GM18867 (cell line): ENCODE results near the gene TBCEL.
A peak's percentile ranks its signal among the peaks of the same experiment; 100 is the strongest.

ENCODE experiments used
- ATAC-seq: cut with Tn5 transposase; IDR thresholded peaks from one replicate; pipeline ENCODE4 v1.9.1; 2021; ENCODE audit warnings: mild to moderate bottlenecking, moderate library complexity; ENCODE audit not compliant: unreplicated experiment

The TBCEL gene

DNA sequence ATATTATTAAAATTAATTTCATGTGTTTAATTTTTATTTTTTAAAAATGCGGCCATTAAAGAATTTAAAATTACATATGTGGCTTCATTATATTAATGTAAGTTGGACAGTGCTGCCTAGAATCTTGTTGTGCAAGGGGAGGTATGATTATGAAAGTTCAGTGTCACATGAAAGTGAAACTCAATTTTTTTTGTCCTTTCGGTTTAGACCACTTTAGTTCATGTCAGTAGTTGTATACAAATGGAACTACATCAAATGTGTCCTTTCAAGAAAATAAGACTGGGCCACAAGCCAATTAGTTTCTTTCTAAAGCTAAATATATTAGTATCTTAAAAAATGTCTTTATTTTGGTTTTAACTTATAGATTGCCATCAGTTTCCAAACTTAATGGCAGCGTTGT is 35.7 kb downstream of the TBCEL start:
- ATAC-seq, result peak; percentile 99

DNA sequence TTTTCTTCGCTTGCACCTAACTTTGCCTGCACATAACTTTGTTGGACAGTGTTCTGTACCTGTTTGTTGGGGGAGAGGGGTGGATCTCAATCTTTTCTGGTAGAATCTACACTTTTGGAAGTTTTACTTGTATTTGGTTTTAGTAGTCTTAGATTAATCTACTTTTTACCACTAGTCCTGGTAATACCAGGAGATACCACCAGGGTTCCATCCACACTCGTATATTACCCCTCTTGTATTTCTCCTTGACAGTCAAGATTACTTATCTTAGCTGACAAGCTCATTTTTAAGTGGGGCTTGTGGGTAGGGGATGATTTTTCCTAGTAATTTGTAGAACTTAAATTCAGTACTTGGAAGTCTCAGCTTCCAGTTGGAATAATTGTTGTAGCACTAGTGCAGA is 39.8 kb downstream of the TBCEL start:
- no peak for ATAC-seq

- ATAC-seq, result no peak
Observed at GRCh38 chr11:121066623-121067022, 42.7 kb downstream of the TBCEL start.

- ATAC-seq, result no peak
Observed at GRCh38 chr11:121067026-121067425, 43.1 kb downstream of the TBCEL start.

- no peak for ATAC-seq
Observed at GRCh38 chr11:121067453-121067852, 43.6 kb downstream of the TBCEL start.

- no peak for ATAC-seq
Observed at GRCh38 chr11:121067962-121068647, 44.2 kb downstream of the TBCEL start.

- ATAC-seq, result no peak
Observed at GRCh38 chr11:121068787-121069186, 44.9 kb downstream of the TBCEL start.

DNA sequence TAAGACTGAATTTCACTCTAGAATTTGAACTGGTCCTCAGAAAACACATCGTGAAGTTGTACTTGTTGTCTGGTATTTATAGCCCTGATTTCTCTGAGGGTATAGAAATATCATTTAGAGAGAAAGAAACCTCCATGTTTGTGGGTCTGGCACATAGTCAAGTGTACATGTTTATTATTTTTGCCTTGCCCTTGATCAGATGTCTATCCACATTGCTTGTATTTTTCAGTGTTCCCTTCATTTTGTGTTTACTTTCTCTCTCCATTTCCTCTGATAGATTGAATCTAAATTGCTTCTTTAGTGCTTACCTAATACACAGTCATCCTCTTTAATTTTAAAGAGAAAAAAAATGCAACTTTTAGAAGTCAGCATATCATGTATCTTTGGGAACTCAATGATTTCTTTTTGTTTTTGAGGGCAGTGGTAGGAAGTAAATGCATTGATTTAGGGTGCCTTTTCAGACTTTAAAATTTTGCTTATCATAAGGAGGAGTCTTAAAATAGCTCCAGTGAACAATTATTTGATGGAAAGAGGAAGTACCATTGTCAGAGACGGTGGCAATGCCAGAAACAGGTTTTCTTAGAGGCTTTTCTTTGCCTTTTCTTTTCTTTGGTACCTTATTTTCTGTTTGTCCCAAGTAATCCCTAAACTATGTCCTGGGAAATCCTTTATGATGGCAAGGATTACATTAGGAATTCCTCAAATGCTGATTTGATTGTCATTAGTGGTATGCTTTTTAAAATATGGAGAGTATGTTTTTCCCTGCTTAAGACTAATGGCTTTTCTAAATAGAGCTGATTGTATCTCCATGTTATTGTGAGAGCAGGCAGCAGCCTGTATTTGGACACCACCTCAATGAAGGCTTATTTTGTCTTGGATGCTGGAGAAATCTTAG is 47.3 kb downstream of the TBCEL start:
- no peak for ATAC-seq

DNA sequence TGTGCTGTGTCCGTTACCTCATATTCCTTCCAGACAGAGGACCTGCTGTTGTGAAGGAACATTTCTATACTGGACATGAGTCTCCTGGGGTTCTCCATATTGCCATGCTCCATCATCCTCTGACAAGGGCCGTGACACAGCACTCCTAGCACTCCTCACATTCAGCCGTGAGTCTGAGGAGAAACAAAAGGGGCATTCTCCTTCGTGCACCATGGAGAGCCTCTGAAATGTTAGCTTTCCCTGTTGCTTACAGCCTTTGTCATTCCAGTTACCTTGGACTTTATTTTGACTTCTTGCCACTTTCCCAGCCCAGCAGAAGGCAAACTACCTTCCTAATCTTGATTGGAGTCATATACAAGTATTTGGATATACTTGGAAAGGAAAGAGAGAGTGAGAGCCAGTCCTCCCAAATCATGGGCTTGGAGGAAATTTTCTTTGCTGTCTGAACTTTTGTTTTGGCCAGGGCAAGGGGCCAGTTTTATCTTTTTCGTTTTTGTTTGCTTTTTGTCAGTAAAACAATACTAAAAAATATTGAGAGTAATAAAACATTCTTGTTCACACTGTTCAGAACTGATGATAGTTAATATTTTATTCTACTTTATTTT is 48.0 kb downstream of the TBCEL start:
- ATAC-seq, result no peak

GRCh38 chr11:121081321-121081720 is 57.4 kb downstream of the TBCEL start:
- no peak for ATAC-seq

DNA sequence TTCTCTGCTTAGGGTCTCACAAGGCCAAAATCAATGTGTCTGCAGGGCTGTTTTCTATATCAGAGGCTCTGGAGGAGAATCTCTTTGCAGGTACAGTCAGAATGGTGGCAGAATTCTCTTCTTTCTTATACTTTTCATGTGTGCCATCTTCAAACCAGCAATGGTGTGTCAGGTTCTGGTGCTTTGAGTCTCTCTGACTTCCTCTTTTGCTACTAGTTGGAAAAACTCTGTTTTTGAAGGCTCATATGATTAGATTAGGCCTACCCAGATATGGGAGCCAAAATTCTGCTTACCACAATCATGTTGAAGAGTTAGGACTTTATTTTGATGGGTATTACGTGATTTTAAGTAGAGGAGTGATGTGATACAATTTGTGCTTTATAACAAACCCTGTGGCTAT is 58.3 kb downstream of the TBCEL start:
- ATAC-seq, result no peak

- ATAC-seq, result no peak
Observed at GRCh38 chr11:121082670-121083069, 58.8 kb downstream of the TBCEL start.

GRCh38 chr11:121086866-121087265 is 63.0 kb downstream of the TBCEL start:
- no peak for ATAC-seq

- ATAC-seq, result no peak
Observed at GRCh38 chr11:121089566-121089965, 65.7 kb downstream of the TBCEL start.

DNA sequence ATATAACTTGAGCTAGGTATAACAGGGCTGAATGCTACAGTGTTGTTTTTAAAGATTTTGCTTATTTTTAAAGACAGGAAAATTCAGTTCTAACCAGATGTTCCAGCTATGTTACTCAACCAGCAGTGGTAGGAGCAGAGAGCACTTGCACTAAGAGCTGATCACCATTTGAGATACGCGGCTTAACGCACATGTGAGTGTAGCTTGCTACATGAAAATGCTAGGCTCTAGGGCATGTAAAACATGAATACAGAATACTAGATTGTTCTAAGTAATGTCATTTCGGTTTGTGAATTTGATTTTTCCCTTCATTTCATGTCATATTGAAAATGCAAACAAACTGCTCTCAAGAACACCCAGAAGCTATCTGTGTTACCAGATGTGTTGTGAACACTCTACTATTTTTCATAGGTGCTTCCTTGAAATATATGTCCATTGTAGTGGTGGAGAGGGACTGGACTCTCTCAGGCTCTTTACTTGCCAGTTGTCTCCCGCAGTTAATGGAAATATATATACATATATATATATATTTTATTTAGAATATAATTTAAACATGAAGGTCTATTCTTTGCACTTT is 66.3 kb downstream of the TBCEL start:
- no peak for ATAC-seq

DNA sequence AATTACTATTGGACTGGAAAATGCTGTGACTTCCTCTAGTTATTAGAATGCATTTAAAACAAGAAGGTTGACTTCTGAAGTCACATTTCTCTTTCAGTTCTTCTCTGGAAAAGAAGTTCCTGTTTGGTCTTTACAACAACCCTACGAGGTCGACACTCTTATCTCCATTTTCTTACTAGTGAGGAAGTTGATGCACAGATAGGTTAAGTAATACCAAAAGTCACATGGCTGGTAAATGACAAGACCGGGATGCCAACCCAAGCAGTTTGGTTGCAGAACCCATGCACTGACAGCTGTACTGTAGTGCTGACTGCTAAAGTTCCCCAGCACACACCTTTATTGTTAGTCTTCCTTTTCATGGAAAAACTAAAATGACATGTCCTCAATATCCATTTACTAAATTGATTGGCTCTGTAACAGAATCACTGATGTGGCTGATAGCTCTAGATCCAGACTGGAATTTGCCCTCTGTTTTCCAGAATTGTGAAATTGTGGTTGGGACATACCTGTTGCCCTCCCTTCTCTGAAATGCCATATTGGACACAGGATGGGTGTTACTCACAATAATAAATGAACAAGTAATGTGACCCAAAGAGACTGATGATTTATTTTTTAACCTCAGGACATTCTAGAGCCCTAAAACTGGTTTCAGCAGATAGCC is 67.7 kb downstream of the TBCEL start:
- no peak for ATAC-seq

DNA sequence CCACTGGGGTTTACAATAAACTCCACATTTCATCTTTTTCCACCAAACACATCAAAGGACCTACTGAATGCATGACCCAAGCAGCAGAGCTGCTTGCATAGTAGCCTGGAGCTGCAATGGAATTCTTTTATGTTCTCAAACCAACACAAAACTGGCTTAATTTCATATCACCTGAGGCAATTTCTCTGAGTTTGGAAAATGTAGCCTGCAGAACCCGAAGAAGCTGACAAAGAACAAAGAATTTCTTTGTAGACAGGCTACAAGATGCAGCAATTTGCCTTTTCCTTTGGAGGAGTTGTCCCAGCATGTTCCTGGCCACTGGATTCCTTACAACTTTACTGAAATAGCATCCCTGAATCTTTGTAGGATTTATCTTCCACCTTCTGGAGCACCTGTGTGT is 71.7 kb downstream of the TBCEL start:
- no peak for ATAC-seq

DNA sequence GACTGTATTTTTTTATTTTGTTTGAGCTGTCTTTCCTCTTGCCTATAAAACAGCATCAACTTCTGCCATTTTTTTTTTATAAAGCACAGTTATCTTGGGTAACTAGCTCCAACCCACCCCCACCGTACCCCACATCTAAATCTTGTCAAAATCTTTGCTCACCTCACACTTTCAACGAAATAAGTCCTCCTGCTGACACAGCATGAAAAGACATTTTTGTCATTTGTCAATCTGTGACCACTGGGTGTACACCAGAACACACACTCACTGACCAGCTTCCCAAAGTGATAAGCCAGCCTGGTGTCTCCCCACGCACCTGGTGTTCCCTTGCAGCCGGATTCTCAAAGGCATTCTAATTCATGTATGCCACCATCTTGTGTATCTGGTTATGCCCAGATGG is 75.5 kb downstream of the TBCEL start:
- no peak for ATAC-seq

GRCh38 chr11:121099885-121100284 is 76.0 kb downstream of the TBCEL start:
- no peak for ATAC-seq

DNA sequence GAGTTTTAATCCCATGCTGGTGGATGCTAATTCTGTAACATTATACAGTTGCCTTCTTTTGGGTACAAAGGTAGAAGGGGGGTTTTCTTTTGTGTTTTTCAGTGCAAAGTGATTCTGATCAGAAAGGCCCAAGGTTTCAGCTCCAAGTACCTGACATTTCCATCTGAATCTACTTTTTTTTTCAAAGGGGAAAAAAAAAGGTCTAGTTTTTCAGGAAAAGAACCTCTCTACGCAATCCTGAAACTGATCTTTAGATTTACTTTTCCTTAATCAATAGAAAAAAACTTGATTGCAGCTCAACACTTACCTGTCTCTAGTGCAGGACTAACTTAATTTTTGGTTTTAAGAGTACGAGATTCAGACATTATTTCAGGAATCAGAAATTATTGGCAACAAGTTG is 77.0 kb downstream of the TBCEL start, which contains the start of gene TECTA:
Gene TECTA, plus strand, starts transcription at position 301 of the 400 bp plus-strand sequence. CDS start 1,423 bp downstream, outside the sequence.
- no peak for ATAC-seq

- ATAC-seq, result no peak
Observed at GRCh38 chr11:121104312-121104762, 80.4 kb downstream of the TBCEL start.
